HPDE6-E6E7 (cell line): ENCODE measurements around the gene RNF144A.
"Not testable (repeated sequence)": the region's sequence is repeated elsewhere in the genome, so short reads cannot be mapped to it uniquely, and the experiment has no call there.

Source experiments
- DNase-seq: peaks from one replicate; pipeline ENCODE4 v3.0.0; 2011; ENCODE audit warnings: missing footprints; ENCODE audit errors: extremely low spot score

Gene RNF144A

DNA sequence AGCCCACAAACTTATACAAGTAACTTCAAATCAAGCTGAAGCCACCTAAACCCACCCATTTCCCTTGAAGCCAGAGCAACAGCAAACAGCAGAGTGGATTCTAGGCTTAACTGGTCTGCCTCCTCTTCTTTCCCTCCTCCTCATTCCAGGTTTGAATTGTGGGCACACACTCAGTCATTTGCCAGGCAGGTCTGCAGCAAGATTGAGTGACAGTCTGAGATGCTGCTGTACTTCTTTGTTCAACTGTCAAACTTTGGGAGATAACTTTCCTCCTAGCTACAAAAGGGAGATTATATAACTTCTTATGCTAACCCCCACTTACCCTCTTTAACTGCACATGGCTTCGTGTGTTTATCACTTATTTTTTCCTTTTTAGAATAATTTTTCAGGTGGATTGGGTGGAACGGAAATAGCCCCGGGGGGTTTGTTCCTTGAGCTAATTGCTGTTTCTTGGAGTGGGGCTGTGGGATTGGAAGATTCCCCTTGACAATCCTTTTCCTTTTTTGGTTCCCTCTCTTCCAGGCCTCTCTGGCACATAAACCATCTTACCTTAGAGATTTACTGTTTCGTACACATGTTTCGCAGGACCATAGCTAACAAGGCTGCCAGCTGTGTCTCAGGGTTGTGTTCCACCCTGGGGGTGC lies 55.0 kb downstream of the RNF144A start:
- no peak for DNase-seq

DNA sequence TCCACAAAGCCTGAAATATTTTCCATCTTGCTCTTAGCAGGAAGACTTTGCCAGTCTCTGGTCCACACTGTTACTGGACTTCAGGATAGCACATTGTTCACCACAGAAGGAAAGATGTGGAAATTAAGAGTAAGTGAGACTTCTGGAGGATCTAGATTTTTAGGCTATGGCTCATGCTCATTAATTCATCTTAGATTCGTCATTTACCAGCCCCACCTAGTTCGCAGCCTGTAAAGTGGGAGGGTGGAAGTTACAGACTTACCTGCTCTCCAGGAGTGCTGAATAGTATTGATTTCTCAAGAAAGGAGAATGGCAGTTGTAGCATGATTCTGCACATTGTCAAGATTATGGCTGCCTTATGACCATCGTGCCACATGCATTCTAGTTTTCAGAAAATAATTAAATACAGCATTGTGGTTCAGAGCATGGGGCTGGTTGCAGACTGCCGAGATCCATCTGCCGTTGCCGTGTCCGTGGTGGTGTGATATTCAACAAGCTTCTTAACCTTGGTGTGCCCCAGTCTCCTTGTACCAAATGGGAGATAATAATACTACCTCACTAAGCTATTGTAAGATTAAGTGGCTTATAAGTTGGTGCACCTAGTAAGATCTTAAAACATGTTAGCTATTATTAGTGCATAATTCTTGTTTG lies 56.8 kb downstream of the RNF144A start:
- peak; percentile 32 for DNase-seq

GRCh38 chr2:6975988-6976387 lies 58.8 kb downstream of the RNF144A start:
- peak; percentile 41 for DNase-seq

DNA sequence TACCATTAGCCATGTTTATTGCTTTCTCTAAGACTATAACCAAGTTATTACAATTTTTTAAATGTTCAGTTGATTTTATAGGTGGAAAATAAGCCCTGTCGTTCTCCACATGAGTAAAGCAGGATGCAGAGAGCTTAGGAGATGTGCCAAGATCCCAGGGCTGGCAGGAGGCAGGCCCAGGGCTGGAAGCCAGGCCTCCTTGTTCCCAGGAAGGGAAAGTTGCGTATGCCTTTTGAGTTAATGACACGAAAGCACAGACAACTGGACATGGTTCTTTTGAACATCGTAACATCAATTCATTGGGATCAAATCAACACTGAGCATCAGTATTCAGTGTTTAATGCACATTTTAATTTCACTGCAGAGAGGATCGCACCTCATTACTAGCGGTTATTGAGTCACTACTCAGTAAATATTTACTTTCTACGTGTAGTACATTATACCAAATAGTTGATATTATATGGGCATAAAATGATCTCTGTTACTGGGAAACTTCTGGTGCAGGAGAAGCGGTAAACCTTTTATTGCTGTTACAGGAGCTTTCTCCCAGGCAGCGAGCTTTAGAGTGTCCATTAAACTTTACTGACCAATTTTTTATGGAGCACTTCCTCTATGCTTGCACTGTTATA lies 60.0 kb downstream of the RNF144A start:
- DNase-seq: no peak

GRCh38 chr2:6977786-6978185 lies 60.6 kb downstream of the RNF144A start:
- no peak for DNase-seq

GRCh38 chr2:6978991-6979390 lies 61.8 kb downstream of the RNF144A start:
- no peak for DNase-seq

- no peak for DNase-seq
Observed at GRCh38 chr2:6982449-6982848, 65.2 kb downstream of the RNF144A start.

- no peak for DNase-seq
Observed at GRCh38 chr2:6982934-6983589, 65.8 kb downstream of the RNF144A start.

DNA sequence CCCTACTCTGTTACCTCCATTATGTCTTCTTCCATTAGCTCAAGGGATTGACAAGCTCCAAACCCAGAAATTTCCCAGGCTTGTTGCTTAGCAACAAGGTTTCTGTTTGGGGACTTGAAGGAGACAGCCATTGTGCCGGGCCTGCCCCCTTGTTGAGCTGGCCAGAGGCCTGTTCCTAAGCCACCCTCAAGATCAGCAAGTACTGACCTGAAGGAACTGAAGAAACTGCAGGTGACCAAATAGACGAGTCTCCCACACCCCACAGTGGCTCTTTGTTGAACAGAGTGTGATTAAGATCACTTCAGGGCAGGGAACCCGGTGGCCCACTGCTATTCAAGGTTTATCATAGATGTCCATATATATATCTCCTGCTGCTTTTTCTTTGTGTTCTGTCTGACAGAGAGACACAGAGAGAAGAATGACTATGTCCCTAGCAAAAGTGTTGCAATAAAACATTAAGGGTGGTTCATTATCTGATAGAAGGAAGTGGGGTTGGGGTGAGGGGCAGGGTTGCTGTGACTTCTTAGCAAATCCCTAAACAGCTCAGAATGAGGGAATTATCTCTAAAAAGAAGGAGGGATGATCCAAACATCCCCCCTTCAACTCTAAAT lies 69.2 kb downstream of the RNF144A start:
- no peak for DNase-seq

- no peak for DNase-seq
Observed at GRCh38 chr2:6986912-6987361, 69.7 kb downstream of the RNF144A start.

GRCh38 chr2:6990871-6991270 lies 73.7 kb downstream of the RNF144A start:
- DNase-seq: no peak

- DNase-seq: no peak
Observed at GRCh38 chr2:6992794-6993228, 75.6 kb downstream of the RNF144A start.

- DNase-seq: no peak
Observed at GRCh38 chr2:6993229-6993640, 76.0 kb downstream of the RNF144A start.

DNA sequence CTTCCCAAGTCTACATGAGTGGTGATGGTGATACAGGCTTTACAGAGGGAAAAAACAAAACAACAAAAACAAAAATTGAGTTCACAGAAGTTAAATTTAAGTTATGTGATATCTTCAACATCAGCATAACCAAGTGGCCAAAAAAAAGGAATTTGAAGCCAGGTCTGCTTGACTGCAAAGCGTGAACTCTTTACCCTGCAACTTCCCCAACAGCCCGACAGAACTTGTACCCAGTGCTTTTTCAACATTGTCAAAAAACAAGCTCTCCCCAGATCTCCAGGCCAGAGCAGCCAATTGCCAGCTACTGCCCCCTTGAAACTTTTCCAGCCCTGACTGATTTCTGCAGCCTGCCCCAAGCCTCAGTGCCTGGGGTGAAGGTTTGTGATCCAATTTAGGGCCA lies 76.7 kb downstream of the RNF144A start:
- no peak for DNase-seq

GRCh38 chr2:6994536-6995128 lies 77.4 kb downstream of the RNF144A start:
- DNase-seq: no peak

GRCh38 chr2:6995391-6996097 lies 78.3 kb downstream of the RNF144A start:
- no peak for DNase-seq

DNA sequence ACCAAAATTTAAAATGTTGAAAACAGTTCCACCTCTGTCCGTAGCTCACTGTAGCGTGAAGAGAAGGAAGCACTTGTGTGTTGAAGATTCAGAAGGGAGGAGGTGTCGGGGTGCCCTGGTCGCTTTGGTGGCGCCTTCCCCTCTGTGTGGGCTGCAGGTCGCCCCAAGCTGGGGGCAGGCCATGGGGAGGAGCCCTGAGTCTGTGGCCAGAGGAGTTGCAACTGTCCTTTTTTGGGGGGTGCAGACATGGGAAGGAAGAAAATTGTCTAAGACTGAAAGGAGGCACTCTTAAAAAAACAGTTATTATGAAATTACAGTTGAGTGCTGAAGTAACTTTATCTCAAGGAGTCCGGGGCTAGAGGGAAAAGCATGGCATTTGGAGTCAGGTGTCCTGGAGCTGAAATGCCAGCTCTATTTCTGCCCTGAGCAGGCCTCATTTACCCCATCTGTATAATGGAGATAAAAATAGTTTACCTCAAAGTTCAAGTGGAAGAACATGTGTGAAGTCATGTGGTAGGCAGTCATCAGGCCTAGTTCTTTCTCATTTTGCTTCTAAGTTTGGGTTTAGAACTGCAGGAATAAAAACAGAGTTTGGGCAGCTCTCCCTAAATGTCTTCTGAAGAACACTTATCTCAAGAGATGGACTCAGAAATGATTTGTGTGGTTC lies 82.1 kb downstream of the RNF144A start:
- no peak for DNase-seq

DNA sequence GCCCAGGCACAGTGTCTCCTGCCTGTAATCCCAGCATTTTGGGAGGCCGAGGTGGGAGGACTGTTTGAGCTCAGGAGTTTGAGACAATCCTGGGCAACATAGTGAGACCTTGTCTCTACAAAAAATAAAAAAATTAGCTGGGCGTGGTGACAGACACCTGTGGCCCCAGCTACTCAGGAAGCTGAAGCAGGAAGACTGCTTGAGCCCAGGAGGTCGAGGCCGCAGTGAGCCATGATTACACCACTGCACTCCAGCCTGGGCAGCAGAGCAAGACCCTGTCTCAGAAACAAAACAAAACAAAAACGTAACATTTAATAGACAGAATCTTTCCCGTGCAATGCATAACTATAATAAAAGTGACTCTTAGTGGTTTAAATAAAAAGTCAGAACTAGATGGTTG lies 84.2 kb downstream of the RNF144A start:
- not testable (repeated sequence) for DNase-seq

DNA sequence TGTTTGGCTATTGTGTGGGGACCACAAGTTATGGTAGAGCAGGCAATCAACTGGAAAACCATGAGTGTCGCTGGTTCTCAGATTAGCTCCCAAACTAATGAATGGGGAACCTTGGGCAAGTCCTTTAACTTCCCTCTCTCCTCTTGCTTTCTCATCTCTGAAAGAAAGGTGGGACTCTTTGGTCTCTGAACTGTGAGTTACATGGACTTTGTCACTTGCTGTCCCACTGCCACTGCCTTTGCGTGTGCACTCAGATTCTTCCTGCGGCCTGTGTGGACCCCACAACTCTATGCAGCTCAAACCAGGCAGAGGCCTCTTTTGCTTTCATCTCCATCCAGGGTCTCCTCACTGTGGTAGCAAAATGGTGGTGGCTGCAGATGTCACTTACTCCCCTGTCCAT lies 86.7 kb downstream of the RNF144A start:
- DNase-seq: no peak

DNA sequence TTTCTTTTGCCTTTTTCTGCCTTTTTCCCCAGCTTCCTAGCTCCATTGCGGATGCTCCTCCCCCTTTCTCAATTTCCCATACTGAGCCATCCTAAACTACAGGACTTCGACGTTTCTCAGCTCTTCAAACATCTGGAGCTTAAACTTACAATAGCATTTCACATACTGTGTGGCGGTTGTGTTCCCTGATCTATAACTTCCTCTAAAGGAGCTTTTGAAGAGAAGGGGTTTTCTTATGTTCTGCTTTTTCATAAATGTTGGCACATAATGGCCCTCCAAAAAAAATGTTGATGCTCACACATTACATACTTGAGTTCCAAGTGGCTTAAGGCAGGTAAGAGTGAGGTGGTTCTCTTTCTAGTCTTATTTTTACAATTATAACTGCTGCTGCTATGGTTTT lies 87.4 kb downstream of the RNF144A start:
- DNase-seq: no peak

- DNase-seq: no peak
Observed at GRCh38 chr2:7007488-7007845, 90.3 kb downstream of the RNF144A start.
